GM12865 (cell line): ENCODE measurements around the gene CEP295NL.
"Not testable (repeated sequence)": the region's sequence is repeated elsewhere in the genome, so short reads cannot be mapped to it uniquely, and the experiment has no call there.

Experiments used
- DNase-seq: peaks from one replicate; pipeline ENCODE4 v3.0.0; 2010; ENCODE audit warnings: low read depth
- H3K4me3 ChIP-seq: 2 replicates; pipeline ENCODE4 v1.5.1; 2011; ENCODE audit warnings: mild to moderate bottlenecking, low read depth, low read length, control low read depth
- TF ChIP-seq, protein P1 (sequence below): IDR thresholded peaks from 2 replicates; pipeline ENCODE4 v1.5.1; 2011; ENCODE audit warnings: low read length, control low read depth, low read depth, inconsistent platforms; ENCODE audit not compliant: insufficient read depth; ENCODE audit errors: missing control alignments

Gene CEP295NL

DNA sequence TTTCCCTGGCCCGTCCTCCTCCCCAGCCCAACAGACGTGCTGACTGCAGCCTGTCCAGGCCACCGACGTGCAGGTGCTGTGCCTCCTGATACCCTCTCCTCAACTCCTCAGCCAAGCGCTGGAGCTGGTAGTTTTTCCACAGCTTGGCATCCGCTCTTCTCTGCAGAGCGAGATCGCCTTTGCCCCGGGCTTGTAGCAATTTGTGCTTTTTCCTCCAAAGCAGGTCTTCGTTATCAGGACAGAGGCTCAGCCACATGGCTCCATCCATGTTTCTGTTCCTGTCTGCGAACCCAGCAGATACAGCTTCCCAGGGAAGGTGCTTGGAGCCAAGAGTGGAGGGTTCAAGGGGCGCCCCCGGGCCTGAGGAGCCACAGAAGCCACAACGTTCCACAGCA lies 10.9 kb downstream of the CEP295NL start:
- no peak overlapping the region for H3K4me3 ChIP-seq
- TF ChIP-seq, protein P1, sequence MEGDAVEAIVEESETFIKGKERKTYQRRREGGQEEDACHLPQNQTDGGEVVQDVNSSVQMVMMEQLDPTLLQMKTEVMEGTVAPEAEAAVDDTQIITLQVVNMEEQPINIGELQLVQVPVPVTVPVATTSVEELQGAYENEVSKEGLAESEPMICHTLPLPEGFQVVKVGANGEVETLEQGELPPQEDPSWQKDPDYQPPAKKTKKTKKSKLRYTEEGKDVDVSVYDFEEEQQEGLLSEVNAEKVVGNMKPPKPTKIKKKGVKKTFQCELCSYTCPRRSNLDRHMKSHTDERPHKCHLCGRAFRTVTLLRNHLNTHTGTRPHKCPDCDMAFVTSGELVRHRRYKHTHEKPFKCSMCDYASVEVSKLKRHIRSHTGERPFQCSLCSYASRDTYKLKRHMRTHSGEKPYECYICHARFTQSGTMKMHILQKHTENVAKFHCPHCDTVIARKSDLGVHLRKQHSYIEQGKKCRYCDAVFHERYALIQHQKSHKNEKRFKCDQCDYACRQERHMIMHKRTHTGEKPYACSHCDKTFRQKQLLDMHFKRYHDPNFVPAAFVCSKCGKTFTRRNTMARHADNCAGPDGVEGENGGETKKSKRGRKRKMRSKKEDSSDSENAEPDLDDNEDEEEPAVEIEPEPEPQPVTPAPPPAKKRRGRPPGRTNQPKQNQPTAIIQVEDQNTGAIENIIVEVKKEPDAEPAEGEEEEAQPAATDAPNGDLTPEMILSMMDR: no peak
- no peak for DNase-seq

DNA sequence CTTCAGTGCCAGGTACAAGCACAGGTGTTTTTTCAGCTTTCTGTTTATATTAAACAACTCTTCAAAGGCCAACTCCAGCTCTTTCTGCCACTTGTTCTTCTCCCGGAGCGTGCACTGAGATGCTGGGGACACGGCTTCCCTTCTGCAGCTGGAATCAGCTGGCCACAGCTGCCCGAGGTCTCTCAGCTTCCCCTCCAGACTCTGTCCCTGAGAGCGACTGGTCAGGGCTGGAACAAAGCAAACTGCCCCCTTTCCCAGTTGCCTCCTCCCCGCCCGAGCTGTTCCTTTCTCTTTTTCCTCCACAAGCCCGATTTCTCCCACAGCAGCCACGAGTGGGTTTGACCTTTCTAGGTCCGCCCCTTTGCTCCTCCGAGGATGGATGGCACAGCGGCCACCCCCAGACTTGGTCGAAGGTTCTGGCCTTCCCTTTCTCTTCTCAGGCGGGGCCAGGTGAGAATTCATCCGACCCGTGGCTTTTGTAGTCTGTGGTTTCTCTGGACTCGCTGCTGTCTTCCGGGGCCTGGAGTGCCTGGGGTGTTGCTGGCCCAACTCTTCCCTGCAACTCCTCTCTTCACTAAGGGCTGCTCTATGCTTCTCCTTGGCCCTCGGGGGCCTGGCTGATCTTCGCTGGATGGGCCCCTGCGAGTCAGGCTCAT lies 11.5 kb downstream of the CEP295NL start:
- DNase-seq: no peak
- TF ChIP-seq, protein P1: no peak
- no peak overlapping the region for H3K4me3 ChIP-seq

DNA sequence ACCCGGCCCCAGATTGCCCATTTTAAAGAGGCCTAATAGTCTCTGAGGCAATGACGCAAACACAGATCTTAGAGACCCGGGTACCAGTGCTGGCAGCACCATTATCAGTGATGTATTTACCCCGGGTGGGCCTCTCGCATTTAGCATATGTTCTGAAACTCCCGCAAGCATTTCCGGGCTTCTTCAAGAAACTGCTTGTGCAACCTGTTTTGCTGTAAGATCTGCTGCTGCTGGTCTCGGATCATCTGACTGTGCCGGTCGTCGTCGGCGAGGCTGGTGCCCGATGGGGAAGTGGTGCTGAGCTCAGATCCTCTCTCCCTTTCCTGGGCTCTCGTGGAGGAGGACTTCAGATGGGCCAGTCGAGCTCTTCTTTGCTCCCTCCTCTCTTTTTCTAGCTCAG lies 12.5 kb downstream of the CEP295NL start:
- no peak overlapping the region for H3K4me3 ChIP-seq
- TF ChIP-seq, protein P1: no peak
- DNase-seq: peak; percentile 17

DNA sequence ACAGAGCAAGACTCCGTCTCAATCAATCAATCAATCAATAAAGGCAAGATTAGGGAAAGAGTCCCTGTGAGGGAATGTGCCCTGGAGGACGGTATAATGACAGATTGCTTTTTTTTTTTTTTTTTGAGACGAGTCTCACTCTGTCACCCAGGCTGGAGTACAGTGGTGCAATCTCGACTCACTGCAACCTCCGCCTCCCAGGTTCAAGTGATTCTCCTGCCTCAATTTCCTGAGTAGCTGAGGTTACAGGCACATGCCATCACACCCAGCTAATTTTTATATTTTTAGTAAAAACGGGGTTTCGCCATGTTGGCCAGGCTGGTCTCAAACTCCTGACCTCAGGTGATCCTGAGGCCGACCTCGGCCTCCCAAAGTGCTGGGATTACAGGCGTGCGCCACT lies 12.9 kb downstream of the CEP295NL start:
- not testable (repeated sequence) for H3K4me3 ChIP-seq, DNase-seq

DNA sequence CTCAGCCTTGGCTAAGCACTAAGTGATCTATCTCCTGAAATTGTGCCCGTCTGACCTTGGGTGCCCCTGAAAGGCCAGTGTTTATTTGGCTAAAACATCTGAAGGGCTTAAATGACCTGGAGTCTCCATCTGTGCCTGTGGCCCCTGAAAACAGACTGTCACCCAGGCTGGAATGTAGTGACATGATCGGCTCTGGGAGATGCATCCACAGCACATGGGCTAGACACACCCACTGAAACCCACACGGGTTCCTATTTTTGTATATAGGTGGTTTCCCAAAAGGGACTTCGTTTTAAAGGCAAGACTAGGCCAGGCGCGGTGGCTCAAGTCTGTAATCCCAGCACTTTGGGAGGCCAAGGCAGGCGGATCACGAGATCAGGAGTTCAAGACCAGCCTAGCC lies 13.5 kb downstream of the CEP295NL start:
- DNase-seq: peak; percentile 62
- no peak overlapping the region for H3K4me3 ChIP-seq
- TF ChIP-seq, protein P1: no peak

DNA sequence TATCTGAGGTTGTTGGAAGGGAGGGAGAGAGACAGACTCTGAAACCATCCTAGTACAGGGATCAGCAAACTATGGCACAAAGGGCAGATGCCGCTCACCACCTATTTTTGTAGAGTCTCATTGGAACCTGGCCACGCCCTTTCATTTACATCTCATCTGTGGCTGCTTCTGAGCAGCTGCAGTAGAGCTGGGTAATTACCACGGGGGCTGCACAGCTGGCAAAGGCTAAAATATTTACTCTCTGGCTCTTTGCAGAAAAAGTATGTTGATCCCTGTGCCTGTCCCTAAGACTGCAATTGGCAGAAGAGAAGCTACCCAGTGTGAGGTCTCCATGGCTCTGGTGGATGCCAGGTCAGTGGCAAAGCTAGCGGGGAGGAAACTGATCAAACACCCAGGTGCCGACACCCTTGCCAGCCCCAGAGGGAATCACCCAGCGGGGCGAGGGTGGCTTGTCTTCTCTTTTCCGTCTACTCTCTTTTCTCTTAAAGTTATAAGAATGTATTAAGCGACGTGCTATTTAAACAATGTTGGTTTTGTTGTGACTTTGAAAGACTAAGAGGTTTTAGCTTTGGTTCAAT lies 14.0 kb downstream of the CEP295NL start:
- no peak for DNase-seq
- TF ChIP-seq, protein P1: no peak
- no peak overlapping the region for H3K4me3 ChIP-seq

DNA sequence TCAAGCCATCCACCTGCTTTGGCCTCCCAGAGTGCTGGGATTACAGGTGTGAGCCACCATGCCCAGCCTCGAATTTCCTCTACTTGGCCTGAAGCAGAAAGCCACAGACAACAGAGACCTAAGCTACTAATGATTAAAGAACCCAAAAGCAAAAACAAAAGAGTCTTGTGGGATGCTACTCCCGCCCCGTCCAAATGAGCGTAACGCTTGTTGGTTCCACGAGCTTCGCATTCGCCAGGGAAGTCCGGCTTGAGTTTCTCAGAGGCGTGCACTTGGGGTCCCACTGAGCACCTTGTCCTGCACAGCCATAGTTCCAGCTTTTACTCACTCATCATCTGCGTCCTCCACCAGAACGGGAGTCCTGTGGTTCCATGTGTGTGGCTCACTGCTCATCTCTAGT lies 16.0 kb downstream of the CEP295NL start:
- H3K4me3 ChIP-seq: no peak overlapping the region
- DNase-seq: no peak
- TF ChIP-seq, protein P1: no peak
